ENCODE results near the gene CARD10. TPM values are rescaled to one million over a fixed set of nuclear protein-coding genes. Genes with fewer than 3 reads are reported as not detected.
"Not testable (repeated sequence)": the region's sequence is repeated elsewhere in the genome, so short reads cannot be mapped to it uniquely, and the experiment has no call there.

The CARD10 gene
- polyA plus RNA-seq, 3 donors = 8.8 to 20.0 (median 10.0) TPM

DNA sequence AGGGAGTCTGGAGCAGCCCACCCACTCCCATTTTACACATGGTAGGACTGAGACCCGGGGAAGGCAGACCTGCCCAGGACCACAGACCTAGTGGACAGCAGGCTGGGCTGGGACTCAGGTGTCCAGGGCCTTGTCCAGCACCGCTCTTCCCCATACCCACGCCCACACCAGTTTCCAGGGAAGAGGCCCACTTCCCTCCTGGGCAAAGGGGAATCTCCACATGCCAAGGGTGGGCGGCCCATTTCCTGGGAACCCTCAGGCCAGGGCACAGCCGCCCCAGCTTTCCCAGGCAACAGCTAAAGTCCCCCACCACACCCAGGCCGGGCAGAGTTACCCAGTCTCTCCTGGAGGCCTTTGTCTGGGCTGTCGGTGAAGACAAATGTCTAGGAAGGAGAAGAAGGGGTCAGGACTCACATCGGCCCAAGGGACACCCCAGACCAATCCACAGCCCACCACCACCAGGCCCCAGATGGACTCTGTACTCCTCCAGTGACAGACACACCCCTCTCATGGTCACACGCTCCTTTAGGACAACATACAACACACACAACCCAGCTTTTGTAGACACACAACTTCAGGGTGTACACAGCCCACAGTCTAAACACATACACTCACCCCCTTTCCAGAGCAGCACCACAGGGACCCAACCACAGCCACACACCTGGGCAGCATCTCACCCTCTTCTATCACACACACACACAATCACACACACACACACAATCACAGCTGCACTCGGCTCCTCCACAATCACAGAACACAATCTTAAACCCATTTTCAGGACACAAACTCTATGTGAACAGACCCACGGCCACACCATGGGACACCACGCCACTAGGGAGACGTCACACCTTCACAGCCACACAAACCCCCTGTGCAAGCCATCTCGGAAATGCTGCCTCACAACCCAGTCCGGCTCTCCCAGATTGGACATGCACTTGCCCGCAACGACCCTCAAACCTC is 38.5 kb downstream of the CARD10 start:
- no peak overlapping the region for H3K27ac ChIP-seq (ENCODE audit: low read depth, low read length)
- 77 to 87% (median 84%) methylated on average over 17 of the region's 17 CpGs for WGBS, 3 donors

DNA sequence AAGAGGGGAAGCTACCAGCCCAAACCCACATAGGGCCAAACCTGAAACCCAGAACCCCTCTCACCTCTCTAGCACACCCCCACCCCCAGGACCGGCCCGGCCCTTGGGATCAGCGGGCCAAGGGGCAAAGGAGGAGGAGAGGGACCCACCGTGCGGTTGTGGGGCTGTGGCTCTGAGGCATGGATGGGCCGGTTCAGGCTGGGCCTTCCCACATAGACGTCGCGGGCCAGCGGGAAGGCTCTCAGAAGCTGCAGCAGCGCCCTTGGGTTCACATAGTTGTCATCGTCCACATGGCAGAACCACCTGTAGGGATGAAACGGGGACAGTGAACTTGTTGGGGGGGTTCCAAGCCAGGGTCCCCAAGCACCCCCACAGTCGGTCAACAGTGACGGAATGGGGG is 40.0 kb downstream of the CARD10 start:
- no peak overlapping the region for H3K27ac ChIP-seq (ENCODE audit: low read depth, low read length)
- WGBS, 3 donors = 83 to 91% (median 83%) methylated on average over 15 of the region's 15 CpGs

DNA sequence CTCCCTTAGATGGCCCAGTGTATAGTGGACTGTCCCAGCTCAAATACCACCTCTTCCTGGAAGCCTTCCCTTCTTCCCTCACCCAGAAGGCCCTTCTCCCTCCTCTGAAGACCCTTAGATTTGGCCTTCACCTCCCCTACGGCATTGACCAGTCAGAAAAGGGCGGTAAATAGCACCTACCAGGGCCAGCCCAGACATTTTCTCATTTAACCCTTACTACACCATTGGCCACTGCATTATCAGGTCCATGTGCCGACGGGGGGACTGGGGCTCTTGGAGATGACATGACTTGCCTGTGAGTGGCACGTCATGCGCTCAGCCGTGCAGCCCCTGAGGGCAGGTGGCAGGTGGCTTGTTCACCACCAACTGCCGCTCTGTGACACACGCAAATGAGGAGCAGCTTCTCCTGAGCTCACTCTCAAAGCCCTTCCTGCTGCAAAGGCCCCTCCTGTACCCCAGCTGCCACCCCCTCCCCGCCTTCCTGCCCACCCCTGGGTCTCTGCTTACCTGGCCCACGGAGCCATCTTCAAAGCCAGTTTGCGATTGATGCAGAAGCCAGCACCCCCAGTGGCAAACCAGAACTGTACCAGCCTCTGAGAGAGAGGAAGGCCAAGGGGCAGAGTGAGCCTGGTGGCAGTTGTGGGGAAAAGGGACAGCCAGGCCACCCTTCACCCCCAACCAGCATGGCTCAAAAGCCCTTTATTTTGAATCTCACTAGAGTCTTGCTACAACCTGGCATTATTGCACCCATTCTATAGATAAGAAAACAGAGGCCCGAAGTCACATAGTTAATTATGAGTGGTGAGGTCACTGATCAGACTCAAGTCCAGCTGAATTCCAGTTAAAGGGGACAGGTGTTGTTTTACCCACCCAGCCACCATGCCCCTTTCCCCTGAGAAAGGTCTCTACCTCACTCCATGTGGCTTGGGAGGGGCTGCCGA is 42.6 kb downstream of the CARD10 start:
- no peak overlapping the region for H3K27ac ChIP-seq (ENCODE audit: low read depth, low read length)
- 79 to 84% (median 82%) methylated on average over 14 of the region's 14 CpGs for WGBS, 3 donors

DNA sequence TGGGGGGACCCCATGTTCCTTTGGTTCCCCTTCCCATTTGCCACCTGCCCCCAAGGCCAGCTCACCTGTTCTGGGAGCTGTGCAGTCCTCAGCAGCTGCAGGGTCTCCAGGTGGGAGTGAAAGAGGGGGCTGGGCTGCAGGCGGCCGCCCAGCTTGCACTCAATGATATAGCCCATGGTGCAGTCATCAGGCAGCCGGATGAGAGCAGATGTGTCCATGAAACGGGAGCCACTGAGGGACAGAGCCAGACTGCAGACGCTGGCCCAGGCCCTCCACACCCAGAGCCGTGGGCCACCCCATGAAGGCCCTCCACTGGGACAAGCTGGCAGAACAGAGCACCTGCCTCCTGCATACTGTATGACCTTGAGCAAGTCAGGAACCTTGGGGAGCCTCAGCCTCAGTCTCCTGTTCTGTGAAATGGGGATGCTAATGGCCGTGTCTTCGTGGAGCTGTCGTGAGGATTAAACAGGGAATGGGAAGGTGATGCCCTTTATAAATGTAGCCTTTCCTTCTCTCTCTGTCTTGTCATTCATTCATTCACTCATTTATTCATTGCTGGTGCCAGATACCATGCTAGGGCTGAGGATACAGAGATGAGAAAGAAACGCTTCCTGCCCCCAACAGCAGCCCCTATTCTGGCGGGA is 44.6 kb downstream of the CARD10 start:
- WGBS, 3 donors = 71 to 83% (median 78%) methylated on average over 11 of the region's 11 CpGs
- no peak overlapping the region for H3K27ac ChIP-seq (ENCODE audit: low read depth, low read length)

DNA sequence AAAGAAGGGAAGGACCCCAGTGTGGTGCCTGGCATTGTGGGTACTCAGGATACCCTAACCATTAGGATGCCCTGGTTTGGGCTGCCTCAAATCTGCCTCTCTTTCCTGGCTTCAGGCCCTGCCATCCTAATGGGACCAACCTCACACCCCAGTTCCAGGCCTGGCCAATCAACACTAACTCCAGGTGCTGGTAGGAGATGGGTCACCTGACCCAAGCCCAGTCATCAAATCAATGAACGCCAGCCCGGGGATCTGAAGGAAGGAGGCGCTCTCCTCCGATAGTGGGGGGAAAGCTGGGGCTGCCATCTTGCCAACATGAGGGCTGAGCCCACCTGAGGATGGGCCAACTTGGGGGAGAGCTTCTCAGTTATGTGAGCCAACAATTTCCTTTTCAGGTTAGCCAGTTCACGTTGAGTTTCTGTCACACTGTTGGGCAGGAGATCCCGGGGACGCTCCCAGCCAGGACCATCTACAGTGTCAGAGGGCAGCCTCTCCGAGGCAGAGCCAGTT is 45.7 kb downstream of the CARD10 start:
- H3K27ac ChIP-seq (ENCODE audit: low read depth, low read length) = no peak overlapping the region
- WGBS, 3 donors = 56 to 81% (median 81%) methylated on average over 8 of the region's 8 CpGs

DNA sequence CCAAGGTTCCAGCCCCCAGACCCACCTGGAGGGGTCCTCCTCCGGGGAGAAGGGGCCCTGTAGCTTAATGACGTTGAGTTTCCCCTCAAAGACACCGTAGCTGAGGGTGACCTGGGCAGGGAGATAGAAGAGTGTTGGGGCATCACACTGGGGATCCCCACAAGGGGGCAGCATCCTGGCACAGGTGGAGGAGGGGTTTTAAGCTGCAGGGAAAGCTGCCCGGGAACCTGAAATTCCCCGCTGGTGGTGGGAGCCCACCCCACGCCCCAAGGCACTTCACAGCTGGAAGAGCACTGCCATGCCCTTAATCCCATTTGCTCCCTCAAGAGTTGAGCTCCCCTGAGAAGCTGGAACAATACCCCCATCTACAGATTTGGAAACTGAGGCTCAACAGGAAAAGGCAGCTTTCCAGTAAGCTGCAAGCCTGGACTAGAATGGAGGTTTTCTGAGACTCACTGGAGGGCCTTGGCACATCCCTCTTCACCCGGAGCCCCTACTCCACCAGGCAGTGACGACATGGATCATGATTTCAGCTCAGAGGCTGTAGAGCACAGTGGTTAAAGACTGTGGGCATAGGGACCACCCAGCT is 46.7 kb downstream of the CARD10 start:
- H3K27ac ChIP-seq (ENCODE audit: low read depth, low read length) = no peak overlapping the region
- WGBS, 3 donors = 23 to 46% (median 45%) methylated on average over 8 of the region's 8 CpGs

DNA sequence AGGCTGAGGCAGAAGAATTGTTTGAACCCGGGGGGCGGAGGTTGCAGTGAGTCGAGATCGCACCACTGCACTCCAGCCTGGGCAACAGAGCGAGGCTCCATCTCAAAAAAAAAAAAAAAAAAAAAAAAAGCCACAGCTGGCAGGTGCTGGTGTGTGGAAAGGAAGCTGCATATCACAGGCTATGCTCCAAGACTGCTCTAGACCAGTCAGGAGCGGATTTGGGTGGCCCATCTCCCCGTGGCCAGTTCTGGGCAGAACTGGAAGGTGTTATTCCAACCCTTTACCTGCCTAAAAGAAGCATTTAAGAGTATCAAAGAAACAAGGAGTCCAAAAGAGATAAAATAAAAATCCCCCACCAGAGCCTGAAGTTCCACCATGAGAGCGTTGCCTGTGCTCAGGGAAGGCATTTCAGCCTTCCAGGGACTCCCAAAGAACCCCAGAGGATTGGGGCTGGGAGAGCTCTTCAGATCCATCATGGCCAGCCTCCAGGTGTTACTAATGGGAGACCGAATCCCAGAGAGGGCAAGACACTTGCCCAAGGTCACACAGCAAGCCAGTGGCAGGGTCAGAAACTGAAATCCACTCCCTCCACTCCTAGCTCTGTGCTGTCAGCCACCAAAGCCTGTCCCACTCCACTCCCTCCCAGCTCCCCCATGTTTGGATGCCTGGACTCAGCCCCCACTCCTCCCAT is 47.3 kb downstream of the CARD10 start:
- no peak overlapping the region for H3K27ac ChIP-seq (ENCODE audit: low read depth, low read length)
- WGBS, 3 donors = 73 to 91% (median 87%) methylated on average over 9 of the region's 9 CpGs

DNA sequence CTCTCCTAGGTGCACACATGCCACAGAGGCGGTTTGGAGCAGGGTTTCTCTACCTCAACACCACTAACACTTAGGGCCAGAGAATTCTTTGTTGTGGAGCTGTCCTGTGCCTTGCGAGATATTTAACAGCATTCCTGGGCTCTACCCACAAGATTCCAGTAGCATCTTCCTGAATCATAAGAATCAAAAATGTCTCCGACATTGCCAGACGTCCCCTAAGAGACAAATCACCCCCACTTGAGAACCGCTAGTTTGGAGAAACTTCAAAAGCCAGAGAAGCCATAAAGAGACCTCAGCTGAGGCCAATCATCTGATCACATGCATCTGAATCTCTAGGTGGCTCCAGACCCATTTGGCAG is 49.1 kb downstream of the CARD10 start:
- 71 to 74% (median 74%) methylated on average over 5 of the region's 5 CpGs for WGBS, 3 donors
- no peak overlapping the region for H3K27ac ChIP-seq (ENCODE audit: low read depth, low read length)

DNA sequence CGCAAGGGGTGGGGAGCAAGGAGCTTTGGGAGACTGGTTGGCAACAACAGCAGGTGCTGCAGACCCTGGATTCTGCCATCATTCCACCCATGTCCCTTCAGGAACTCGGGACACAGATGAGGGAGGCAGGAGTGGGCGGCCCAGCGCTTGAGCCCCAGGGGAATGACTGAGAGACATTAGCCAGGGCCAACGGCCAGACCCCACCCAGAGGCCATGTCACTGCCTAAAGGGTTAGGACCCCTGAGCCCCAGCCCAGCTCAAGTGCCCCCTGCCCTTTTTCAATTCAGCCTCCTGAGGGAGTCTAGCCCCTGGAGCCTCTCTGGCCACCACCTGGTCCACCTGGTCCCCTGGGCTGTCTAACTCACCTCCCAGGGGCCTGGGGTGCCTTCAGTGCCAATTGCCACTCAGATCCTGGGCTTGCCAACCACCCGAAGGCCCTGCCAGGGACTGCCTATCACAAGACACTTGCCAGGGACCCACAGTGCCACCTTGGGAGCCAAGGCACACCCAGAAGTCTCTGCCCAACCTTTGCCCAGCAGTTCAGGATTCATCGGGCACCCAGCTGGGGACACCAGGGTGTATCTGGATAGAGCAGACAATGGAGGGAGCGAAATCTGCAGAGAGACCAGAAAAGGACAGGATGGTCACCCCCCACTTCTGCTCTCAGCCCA is 49.7 kb downstream of the CARD10 start:
- H3K27ac ChIP-seq (ENCODE audit: low read depth, low read length) = no peak overlapping the region
- 79 to 83% (median 81%) methylated on average over 8 of the region's 8 CpGs for whole genome bisulfite sequencing, 3 donors

DNA sequence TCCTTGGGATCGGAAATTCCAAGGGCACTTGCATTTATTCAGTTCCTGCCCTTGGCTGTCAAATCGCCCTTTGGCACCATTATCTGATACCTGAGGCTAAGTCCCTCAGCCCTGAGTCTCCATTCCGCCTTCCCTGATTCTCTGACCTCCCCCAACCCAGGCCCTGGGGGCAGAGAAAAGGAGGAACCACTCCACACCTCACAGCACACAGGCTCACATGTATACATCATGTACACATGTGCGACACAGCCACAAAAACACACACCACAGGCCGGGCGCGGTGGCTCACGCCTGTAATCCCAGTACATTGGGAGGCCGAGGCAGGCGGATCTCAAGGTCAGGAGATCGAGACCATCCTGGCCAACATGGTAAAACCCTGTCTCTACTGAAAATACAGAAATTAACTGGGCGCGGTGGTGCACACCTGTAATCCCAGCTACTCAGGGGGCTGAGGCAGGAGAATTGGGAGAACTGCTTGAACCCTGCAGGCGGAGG is 51.0 kb downstream of the CARD10 start:
- H3K27ac ChIP-seq (ENCODE audit: low read depth, low read length) = not testable (repeated sequence)
- WGBS, 3 donors = 88 to 91% (median 90%) methylated on average over 14 of the region's 14 CpGs

DNA sequence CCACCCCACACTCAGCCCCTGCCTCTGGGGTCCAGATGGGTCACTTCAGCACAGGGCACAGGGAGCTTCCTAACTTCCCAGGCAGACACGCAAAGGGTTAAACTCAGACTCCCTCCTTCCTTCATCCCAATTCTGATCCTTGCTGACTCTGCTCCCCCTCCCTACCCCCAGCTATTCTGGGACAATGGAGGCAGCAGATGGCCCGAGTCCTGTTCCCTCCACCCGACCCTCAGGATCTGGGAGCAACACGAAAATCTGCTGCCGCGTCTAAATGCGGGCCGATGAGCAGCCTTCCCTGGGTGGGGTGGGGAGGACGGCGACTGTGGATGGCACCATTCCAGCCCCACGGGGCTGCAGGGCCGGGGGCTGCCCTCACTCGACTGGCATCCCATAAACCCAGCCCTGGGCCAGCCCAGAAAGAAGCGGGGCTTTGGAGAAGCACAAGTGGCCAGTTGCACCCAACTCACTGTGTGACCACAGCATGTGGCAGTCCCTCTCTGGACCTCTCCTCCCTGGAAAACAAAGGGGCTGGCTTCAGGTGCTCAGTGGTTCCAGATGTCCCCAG is 51.7 kb downstream of the CARD10 start:
- WGBS, 3 donors = 64 to 68% (median 68%) methylated on average over 14 of the region's 14 CpGs
- no peak overlapping the region for H3K27ac ChIP-seq (ENCODE audit: low read depth, low read length)

DNA sequence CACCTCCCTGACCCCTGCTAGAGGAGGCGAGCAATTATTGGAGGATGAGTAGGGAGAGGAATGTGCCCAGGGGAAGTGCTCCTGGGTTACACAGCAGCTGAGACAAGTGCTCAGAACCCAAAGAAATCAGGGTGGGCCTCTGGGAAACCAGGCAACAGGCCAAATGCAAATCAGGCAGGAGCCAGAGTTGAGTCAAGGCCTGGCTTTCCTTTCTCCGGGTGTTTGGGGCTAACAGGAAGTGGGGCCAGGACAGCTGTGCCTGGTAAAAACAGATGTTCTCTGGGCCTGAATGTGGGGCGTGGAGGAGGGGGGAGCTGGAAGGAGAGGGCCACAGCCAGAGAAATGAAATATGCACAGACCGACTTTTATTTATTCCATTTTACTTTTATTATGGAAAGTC is 55.0 kb downstream of the CARD10 start:
- WGBS, 3 donors = 26 to 51% (median 28%) methylated on average over 4 of the region's 4 CpGs
- H3K27ac ChIP-seq (ENCODE audit: low read depth, low read length) = no peak overlapping the region

DNA sequence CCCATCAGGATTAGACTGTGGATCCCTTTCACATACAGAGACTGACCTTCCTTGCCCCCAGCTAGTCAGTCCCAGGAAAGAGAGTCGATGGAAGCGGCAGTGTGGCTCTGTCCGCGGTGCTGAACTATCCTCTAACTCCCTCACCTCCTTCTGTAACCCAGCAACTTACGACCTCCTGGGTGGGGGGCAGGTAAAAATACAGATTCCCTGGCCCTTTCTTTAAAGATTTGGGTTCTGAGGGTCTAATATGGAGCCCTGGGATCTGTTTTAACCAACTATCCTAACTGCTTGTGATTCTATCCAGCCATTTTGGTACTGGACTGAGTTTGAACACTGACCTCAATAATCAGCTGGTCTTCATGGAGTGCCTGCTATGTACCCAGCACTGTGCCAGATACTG is 56.2 kb downstream of the CARD10 start:
- 4 to 25% (median 10%) methylated on average over 5 of the region's 5 CpGs for WGBS, 3 donors
- H3K27ac ChIP-seq (ENCODE audit: low read depth, low read length) = no peak overlapping the region

DNA sequence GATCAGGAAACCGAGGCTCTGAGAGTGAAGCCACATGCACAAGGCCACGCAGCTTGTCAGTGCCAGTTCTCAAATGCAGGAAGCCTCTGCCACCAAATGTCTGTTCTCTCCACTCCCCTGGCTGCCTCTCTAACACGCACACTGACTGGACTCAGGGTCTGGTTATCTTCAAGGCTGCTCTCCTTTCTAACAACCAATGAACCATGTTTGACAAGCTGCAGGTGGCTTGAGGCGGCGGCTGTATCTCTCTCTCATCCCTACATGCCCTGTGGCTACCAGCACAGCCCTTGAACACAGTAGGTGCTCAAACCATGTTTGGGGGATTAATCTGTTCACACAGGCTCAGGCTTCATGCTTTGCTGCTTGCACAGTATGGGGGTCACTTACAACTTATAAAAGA is 56.8 kb downstream of the CARD10 start:
- whole genome bisulfite sequencing, 3 donors = 31 to 62% (median 48%) methylated on average over 5 of the region's 5 CpGs
- no peak overlapping the region for H3K27ac ChIP-seq (ENCODE audit: low read depth, low read length)

DNA sequence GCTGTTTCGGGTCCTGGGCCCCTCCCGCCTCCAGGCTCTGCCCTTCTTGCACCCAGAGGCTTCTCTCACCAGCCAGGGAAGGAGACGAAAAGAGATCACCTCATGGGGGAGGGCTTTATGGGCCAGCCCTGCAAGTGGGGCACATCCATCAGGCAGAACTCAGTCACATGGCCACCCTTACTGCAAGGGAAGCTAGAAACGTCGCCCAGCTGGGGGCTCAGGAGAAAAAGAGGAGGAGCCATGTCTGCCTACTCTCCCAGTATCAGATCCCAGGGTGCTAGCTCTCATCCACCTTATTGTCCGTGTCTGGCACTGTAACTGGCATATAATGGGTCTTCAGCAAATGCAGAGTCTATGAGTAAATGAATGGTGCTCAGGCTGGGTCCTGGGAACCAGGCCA is 57.3 kb downstream of the CARD10 start:
- 34 to 45% (median 34%) methylated on average over 6 of the region's 6 CpGs for WGBS, 3 donors
- no peak overlapping the region for H3K27ac ChIP-seq (ENCODE audit: low read depth, low read length)

DNA sequence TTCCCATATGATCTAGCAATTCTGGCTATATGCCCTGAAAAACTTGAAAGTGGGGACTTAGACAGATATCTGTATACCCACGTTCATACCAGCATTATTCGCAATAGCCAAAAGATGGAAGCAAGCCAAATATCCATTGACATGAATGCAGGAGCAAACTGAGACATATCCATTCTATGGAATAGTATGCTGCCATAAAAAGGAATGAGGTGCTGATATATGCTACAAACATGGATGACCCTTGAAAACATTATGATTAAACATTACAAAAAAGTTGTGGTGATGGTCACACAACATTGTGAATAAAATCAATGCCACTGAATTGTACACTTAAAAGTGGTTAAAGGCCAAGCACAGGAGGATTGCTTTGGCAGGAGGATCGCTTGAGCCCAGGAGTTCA is 58.5 kb downstream of the CARD10 start:
- no peak overlapping the region for H3K27ac ChIP-seq (ENCODE audit: low read depth, low read length)
- 77 to 91% (median 88%) methylated on average over 3 of the region's 3 CpGs for WGBS, 3 donors

DNA sequence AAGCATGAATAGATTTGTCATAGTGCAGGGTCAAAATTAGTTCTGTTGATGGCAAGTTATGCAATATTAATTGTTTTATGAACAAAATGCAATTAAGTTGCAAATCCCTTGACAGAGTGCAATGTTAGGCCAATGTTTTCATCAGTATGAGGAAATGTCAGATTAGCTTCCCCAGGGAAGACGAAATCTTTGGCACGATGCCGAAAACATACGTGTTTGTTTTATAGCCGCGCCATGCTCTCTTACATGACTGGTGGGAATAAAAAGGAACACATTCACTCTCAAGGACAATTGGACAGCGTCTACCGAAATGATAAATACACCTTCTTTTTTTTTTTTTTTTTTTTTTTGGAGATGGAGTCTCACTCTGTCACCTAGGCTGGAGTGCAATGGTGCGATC is 60.0 kb downstream of the CARD10 start:
- no peak overlapping the region for H3K27ac ChIP-seq (ENCODE audit: low read depth, low read length)
- WGBS, 3 donors = 28 to 72% (median 61%) methylated on average over 9 of the region's 9 CpGs
